Fibroblast of lung (primary cell): ENCODE results near the gene FOSL2. TPM values are rescaled to one million over a fixed set of nuclear protein-coding genes. Genes with fewer than 3 reads are reported as not detected.

Experiments used
- DNase-seq, 2 donors: peaks; one replicate each; pipeline versions ENCODE4 v3.0.0 to v3.0.0-alpha.2; 2010; ENCODE audit warnings: low read depth in 2 of 2
- H2AFZ ChIP-seq: 2 replicates; pipeline ENCODE4 v1.5.1; 2012; ENCODE audit warnings: low read length, control low read depth, inconsistent platforms
- H3K27ac ChIP-seq: 2 replicates; pipeline ENCODE4 v1.5.1; 2011; ENCODE audit warnings: low read length, control low read depth; ENCODE audit not compliant: insufficient read depth
- H3K27me3 ChIP-seq: 2 replicates; pipeline ENCODE4 v1.5.1; 2011; ENCODE audit warnings: mild to moderate bottlenecking, low read length; ENCODE audit not compliant: control insufficient read depth, insufficient read depth
- H3K36me3 ChIP-seq: 2 replicates; pipeline ENCODE4 v1.5.1; 2011; ENCODE audit warnings: low read length; ENCODE audit not compliant: control insufficient read depth, insufficient read depth
- H3K4me1 ChIP-seq: 2 replicates; pipeline ENCODE4 v1.5.1; 2011; ENCODE audit warnings: low read length; ENCODE audit not compliant: control insufficient read depth, insufficient read depth; ENCODE audit errors: extremely low read depth
- H3K4me2 ChIP-seq: 2 replicates; pipeline ENCODE4 v1.5.1; 2011; ENCODE audit warnings: low read length, control low read depth; ENCODE audit not compliant: insufficient read depth; ENCODE audit errors: extremely low read depth
- H3K4me3 ChIP-seq, 4 experiments: fragments of 200-600 bp in 1 of 4; sonication (generic) in 1 of 4; replicated peaks in 1 of 4; 2 replicates each; pipeline ENCODE4 v1.5.1; 2011 to 2016; ENCODE audit warnings: low read length in 4 of 4, low read depth in 3 of 4, mild to moderate bottlenecking in 3 of 4, control low read depth in 2 of 4, inconsistent platforms in 1 of 4, mixed read lengths in 1 of 4; ENCODE audit not compliant: insufficient read depth in 1 of 4; ENCODE audit errors: control extremely low read depth in 1 of 4
- H3K79me2 ChIP-seq: 2 replicates; pipeline ENCODE4 v1.5.1; 2012; ENCODE audit warnings: mild to moderate bottlenecking, low read length, inconsistent platforms; ENCODE audit not compliant: control insufficient read depth, insufficient read depth
- H3K9ac ChIP-seq: 2 replicates; pipeline ENCODE4 v1.5.1; 2011; ENCODE audit warnings: mild to moderate bottlenecking, low read length, control low read depth; ENCODE audit not compliant: insufficient read depth
- H3K9me3 ChIP-seq: 2 replicates; pipeline ENCODE4 v1.5.1; 2012; ENCODE audit warnings: low read depth, low read length; ENCODE audit not compliant: control insufficient read depth, insufficient read depth
- H4K20me1 ChIP-seq: 2 replicates; pipeline ENCODE4 v1.5.1; 2011; ENCODE audit warnings: low read length; ENCODE audit not compliant: control insufficient read depth, insufficient read depth; ENCODE audit errors: extremely low read depth
- EZH2 ChIP-seq: IDR thresholded peaks from 2 replicates; pipeline ENCODE4 v1.5.1; 2012; ENCODE audit warnings: low read length, control low read depth, mild to moderate bottlenecking; ENCODE audit errors: missing control alignments
- polyA plus RNA-seq, 2 donors: library from polyadenylated mRNA; depleted of rRNA in 1 of 2; stranded (reverse) in 1 of 2; unstranded in 1 of 2; fragments of >200 nt; gene quantifications; 2 replicates each; pipeline ENCODE4 v1.2.1, GENCODE V29; 2011 to 2012; ENCODE audit warnings: missing spikeins in 1 of 2
- total RNA-seq: library from RNA; depleted of rRNA; stranded (reverse); fragments of >200 nt; gene quantifications from 2 replicates; pipeline ENCODE4 v1.2.1, GENCODE V29; 2014
- TF ChIP-seq, protein P1 (sequence below), 2 donors: IDR thresholded peaks in 1 of 2; conservative IDR thresholded peaks in 1 of 2; 1 replicate in 1 of 2; 2 replicates in 1 of 2; pipeline ENCODE4 v1.5.1; 2011 to 2012; ENCODE audit warnings: low read length in 2 of 2, control low read depth in 1 of 2, inconsistent platforms in 1 of 2, low read depth in 1 of 2, mild to moderate bottlenecking in 1 of 2

Gene FOSL2
- total and polyA plus RNA-seq, 2 donors (not counting 1 experiment from before 2014, with no cell fraction given) = 58.9 to 83.6 TPM

DNA sequence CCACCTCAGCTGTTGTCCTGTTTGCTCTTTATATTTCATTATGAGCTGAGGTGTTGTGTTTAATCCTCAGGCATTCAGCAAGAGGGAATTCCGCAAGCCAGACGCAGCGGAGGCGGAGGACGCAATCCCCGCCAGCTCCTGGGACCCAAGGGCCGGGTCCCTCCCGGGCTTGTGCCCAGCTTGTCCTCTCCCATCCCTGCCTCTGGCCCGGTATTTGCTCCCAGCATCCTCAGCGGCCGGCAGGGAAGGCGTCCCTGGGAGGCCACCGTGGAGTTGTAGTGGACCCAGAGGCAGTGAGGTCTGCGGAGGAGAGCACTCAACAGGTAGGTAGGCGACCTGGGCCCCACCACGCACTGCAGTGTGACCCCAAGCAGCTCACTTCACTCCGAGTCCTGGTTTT is 42.5 kb upstream of the FOSL2 start:
- no peak overlapping the region for H3K9ac ChIP-seq
- H3K27ac ChIP-seq = no peak overlapping the region
- no peak overlapping the region for H3K4me3 ChIP-seq
- H4K20me1 ChIP-seq = no peaks in the 10 kb centered on the region
- no peaks in the 10 kb centered on the region for H3K36me3 ChIP-seq
- H3K27me3 ChIP-seq = no peaks in the 10 kb centered on the region
- H2AFZ ChIP-seq = no peak overlapping the region
- TF ChIP-seq EZH2 = no peak
- TF ChIP-seq, protein P1, sequence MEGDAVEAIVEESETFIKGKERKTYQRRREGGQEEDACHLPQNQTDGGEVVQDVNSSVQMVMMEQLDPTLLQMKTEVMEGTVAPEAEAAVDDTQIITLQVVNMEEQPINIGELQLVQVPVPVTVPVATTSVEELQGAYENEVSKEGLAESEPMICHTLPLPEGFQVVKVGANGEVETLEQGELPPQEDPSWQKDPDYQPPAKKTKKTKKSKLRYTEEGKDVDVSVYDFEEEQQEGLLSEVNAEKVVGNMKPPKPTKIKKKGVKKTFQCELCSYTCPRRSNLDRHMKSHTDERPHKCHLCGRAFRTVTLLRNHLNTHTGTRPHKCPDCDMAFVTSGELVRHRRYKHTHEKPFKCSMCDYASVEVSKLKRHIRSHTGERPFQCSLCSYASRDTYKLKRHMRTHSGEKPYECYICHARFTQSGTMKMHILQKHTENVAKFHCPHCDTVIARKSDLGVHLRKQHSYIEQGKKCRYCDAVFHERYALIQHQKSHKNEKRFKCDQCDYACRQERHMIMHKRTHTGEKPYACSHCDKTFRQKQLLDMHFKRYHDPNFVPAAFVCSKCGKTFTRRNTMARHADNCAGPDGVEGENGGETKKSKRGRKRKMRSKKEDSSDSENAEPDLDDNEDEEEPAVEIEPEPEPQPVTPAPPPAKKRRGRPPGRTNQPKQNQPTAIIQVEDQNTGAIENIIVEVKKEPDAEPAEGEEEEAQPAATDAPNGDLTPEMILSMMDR (conservative IDR thresholded peaks at IDR 0.05 in 1 of 2, IDR thresholded peaks at IDR 0.05 in 1 of 2; ENCODE audit: low read depth in 1 of 2, low read length in 2 of 2) = no peak
- peaks cover 3% of the 10 kb centered on the region for H3K4me1 ChIP-seq
- no peaks in the 10 kb centered on the region for H3K9me3 ChIP-seq
- no peaks in the 10 kb centered on the region for H3K79me2 ChIP-seq
- no peak overlapping the region for H3K4me2 ChIP-seq
- DNase-seq = no peak

DNA sequence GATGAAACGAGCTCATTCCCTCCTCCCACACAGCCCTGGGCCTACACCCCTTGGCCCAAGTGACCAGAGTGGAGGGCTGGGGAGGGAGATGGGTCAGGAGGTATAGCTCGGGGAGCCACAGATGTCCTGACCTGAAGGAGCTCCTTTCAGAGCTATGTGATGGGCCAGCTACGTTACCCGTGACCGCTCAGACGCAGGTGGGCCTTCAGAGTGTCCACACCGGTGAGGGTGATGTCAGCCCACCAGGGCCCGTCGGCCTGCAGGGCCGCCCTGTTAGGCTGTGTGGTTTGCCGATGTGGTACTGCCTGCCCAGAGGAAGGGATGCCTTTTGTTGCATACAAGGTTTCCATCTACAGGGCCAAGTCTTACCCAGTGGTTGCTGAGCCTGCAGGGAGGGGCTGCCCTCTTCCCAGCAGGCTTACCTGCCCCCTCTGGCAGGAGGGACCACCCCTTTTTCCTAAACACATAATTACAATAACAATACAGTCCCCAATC is 41.8 kb upstream of the FOSL2 start:
- Histone ChIP-seq H3K27ac (no peak overlapping the region), H3K4me3 (no peak overlapping the region), H3K4me1 (peaks cover 9% of the 10 kb centered on the region), H3K36me3 (no peaks in the 10 kb centered on the region), H4K20me1 (no peaks in the 10 kb centered on the region), H3K9me3 (no peaks in the 10 kb centered on the region), H3K27me3 (no peaks in the 10 kb centered on the region), H3K79me2 (no peaks in the 10 kb centered on the region), H3K4me2 (no peak overlapping the region), H2AFZ (no peak overlapping the region), H3K9ac (no peak overlapping the region)
- no peak for DNase-seq
- TF ChIP-seq, protein P1 (conservative IDR thresholded peaks at IDR 0.05 in 1 of 2, IDR thresholded peaks at IDR 0.05 in 1 of 2; ENCODE audit: low read depth in 1 of 2, low read length in 2 of 2) = no peak
- TF ChIP-seq EZH2 = no peak

DNA sequence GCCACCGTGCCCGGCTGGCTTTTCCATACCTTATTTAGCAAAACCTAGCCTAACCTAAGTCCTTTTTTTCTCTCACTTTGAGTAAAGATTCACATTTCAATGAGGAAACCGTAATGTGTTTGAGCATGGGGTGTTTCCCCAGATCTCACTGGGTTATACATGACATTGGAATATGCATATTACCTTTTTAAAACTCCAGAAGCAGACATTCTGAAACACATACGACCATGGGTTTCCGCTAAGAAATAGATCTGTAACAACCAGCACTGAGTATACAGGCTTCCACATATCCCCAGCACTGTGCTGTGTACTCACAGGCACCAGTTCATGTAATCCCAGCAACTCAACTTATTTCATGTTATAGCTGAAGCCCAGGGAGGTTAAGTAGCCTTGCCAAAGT is 41.0 kb upstream of the FOSL2 start:
- peaks cover 17% of the 10 kb centered on the region for H3K4me1 ChIP-seq
- H3K36me3 ChIP-seq = no peaks in the 10 kb centered on the region
- H3K4me2 ChIP-seq = no peak overlapping the region
- no peaks in the 10 kb centered on the region for H3K9me3 ChIP-seq
- no peaks in the 10 kb centered on the region for H3K27me3 ChIP-seq
- DNase-seq = no peak
- H3K4me3 ChIP-seq = no peak overlapping the region
- no peak overlapping the region for H3K9ac ChIP-seq
- no peaks in the 10 kb centered on the region for H4K20me1 ChIP-seq
- no peaks in the 10 kb centered on the region for H3K79me2 ChIP-seq
- no peak for TF ChIP-seq EZH2
- TF ChIP-seq, protein P1 (conservative IDR thresholded peaks at IDR 0.05 in 1 of 2, IDR thresholded peaks at IDR 0.05 in 1 of 2; ENCODE audit: low read depth in 1 of 2, low read length in 2 of 2) = no peak
- no peak overlapping the region for H2AFZ ChIP-seq
- H3K27ac ChIP-seq = no peak overlapping the region
